ENCODE results near the gene RACK1. TPM values are rescaled to one million over a fixed set of nuclear protein-coding genes. Genes with fewer than 3 reads are reported as not detected.
"Not testable (repeated sequence)": the region's sequence is repeated elsewhere in the genome, so short reads cannot be mapped to it uniquely, and the experiment has no call there.

The RACK1 gene
- total RNA-seq, 1 donor from 2014 or later, result 2,816 TPM

GRCh38 chr5:181217803-181218062 lies 26.0 kb downstream of the RACK1 start:
- Histone ChIP-seq H3F3A (ENCODE audit: low read depth) (peaks cover 65% of the 10 kb centered on the region), H3K9me3 (ENCODE audit: low read depth) (no peaks in the 10 kb centered on the region), H3K4me2 (peak overlapping the region; percentile 77), H3K4me1 (no peaks in the 10 kb centered on the region), H2AFZ (replicated peaks) (peak overlapping the region; percentile 55), H3K4me3 (peak overlapping the region; percentile 61), H3K79me2 (ENCODE audit: low read depth) (no peaks in the 10 kb centered on the region), H3K36me3 (no peaks in the 10 kb centered on the region), H3K27me3 (peaks cover 48% of the 10 kb centered on the region), H4K20me1 (ENCODE audit: low read depth) (peaks cover 4% of the 10 kb centered on the region), H3K27ac (no peak overlapping the region), H3K9ac (no peak overlapping the region)
- no peak for TF ChIP-seq EZH2phosphoT487 (IDR thresholded peaks at IDR 0.05)
- H3K4me1 Mint-ChIP-seq, result peaks cover 29% of the 10 kb centered on the region
- H3K4me3 Mint-ChIP-seq, result peak overlapping the region; percentile 92
- peaks cover 16% of the 10 kb centered on the region for H3K9me3 Mint-ChIP-seq
- H3K27ac Mint-ChIP-seq, result no peak overlapping the region
- no peak for DNase-seq (ENCODE audit: low spot score)
- peaks cover 9% of the 10 kb centered on the region for H3K36me3 Mint-ChIP-seq
- H3K27me3 Mint-ChIP-seq (ENCODE audit: insufficient read depth, low read depth), result peaks cover 42% of the 10 kb centered on the region

- peaks cover 37% of the 10 kb centered on the region for H3K27me3 Mint-ChIP-seq (ENCODE audit: insufficient read depth, low read depth)
- Histone ChIP-seq H3K36me3 (no peaks in the 10 kb centered on the region), H3K9ac (no peak overlapping the region), H3K4me2 (peak overlapping the region; percentile 77), H3K27ac (no peak overlapping the region), H3K4me3 (peak overlapping the region; percentile 61), H3K27me3 (peaks cover 53% of the 10 kb centered on the region), H3K4me1 (no peaks in the 10 kb centered on the region), H4K20me1 (ENCODE audit: low read depth) (peaks cover 4% of the 10 kb centered on the region), H3K79me2 (ENCODE audit: low read depth) (no peaks in the 10 kb centered on the region), H2AFZ (replicated peaks) (peak overlapping the region; percentile 55), H3F3A (ENCODE audit: low read depth) (peaks cover 60% of the 10 kb centered on the region), H3K9me3 (ENCODE audit: low read depth) (no peaks in the 10 kb centered on the region)
- H3K36me3 Mint-ChIP-seq, result peaks cover 8% of the 10 kb centered on the region
- H3K4me3 Mint-ChIP-seq, result peak overlapping the region; percentile 92
- H3K4me1 Mint-ChIP-seq, result peaks cover 26% of the 10 kb centered on the region
- TF ChIP-seq CTCF (IDR thresholded peaks at IDR 0.05), result peak; percentile 30
- no peak for TF ChIP-seq EZH2 (IDR thresholded peaks at IDR 0.05)
- peaks cover 14% of the 10 kb centered on the region for H3K9me3 Mint-ChIP-seq
- peak; percentile 83 for DNase-seq (ENCODE audit: low spot score)
- H3K27ac Mint-ChIP-seq, result no peak overlapping the region
Observed at GRCh38 chr5:181217111-181217802, 26.4 kb downstream of the RACK1 start.

- H3F3A ChIP-seq (ENCODE audit: low read depth), result peaks cover 51% of the 10 kb centered on the region
- H3K4me2 ChIP-seq, result peak overlapping the region; percentile 77
- Mint-ChIP-seq H3K4me1 (peaks cover 16% of the 10 kb centered on the region), H3K27me3 (ENCODE audit: insufficient read depth, low read depth) (peaks cover 28% of the 10 kb centered on the region), H3K27ac (no peak overlapping the region), H3K4me3 (peak overlapping the region; percentile 92), H3K9me3 (peaks cover 9% of the 10 kb centered on the region), H3K36me3 (peaks cover 3% of the 10 kb centered on the region)
- no peaks in the 10 kb centered on the region for H3K36me3 ChIP-seq
- peaks cover 4% of the 10 kb centered on the region for H4K20me1 ChIP-seq (ENCODE audit: low read depth)
- H3K4me3 ChIP-seq, result peak overlapping the region; percentile 61
- H2AFZ ChIP-seq (replicated peaks), result no peak overlapping the region
- TF ChIP-seq EZH2phosphoT487 (IDR thresholded peaks at IDR 0.05), result no peak
- TF ChIP-seq EZH2 (IDR thresholded peaks at IDR 0.05), result no peak
- TF ChIP-seq CTCF (IDR thresholded peaks at IDR 0.05), result no peak
- H3K27me3 ChIP-seq, result peaks cover 62% of the 10 kb centered on the region
- DNase-seq (ENCODE audit: low spot score), result no peak
- H3K9ac ChIP-seq, result no peak overlapping the region
- H3K4me1 ChIP-seq, result no peaks in the 10 kb centered on the region
- H3K27ac ChIP-seq, result no peak overlapping the region
- H3K79me2 ChIP-seq (ENCODE audit: low read depth), result no peaks in the 10 kb centered on the region
- no peaks in the 10 kb centered on the region for H3K9me3 ChIP-seq (ENCODE audit: low read depth)
Observed at GRCh38 chr5:181215997-181216989, 27.4 kb downstream of the RACK1 start.

GRCh38 chr5:181214249-181214648 lies 29.5 kb downstream of the RACK1 start:
- H3K4me3 ChIP-seq; H3K9ac ChIP-seq; H3K4me1 ChIP-seq; H3K4me2 ChIP-seq; H3K79me2 ChIP-seq (ENCODE audit: low read depth); DNase-seq (ENCODE audit: low spot score); H2AFZ ChIP-seq (replicated peaks); H3K36me3 Mint-ChIP-seq; H3K9me3 ChIP-seq (ENCODE audit: low read depth); H3K27ac ChIP-seq; H4K20me1 ChIP-seq (ENCODE audit: low read depth); H3K9me3 Mint-ChIP-seq; H3K27ac Mint-ChIP-seq; H3K36me3 ChIP-seq; H3K4me3 Mint-ChIP-seq: not testable (repeated sequence)
- peaks cover 41% of the 10 kb centered on the region for H3F3A ChIP-seq (ENCODE audit: low read depth)
- Mint-ChIP-seq H3K4me1 (peaks cover 13% of the 10 kb centered on the region), H3K27me3 (ENCODE audit: insufficient read depth, low read depth) (peaks cover 30% of the 10 kb centered on the region)
- peaks cover 68% of the 10 kb centered on the region for H3K27me3 ChIP-seq

Data from neural progenitor cell (in vitro differentiated cells).